Measurements from ENCODE around the gene SETBP1. TPM values are rescaled to one million over a fixed set of nuclear protein-coding genes. Genes with fewer than 3 reads are reported as not detected.

The SETBP1 gene
- total and polyA plus RNA-seq, 2 of the 13 experiments (the other 11 are each of a cell fraction or from before 2014, with no cell fraction given), result 0.18 to 0.65 TPM

GRCh38 chr18:44977856-44978255, 297.2 kb downstream of the SETBP1 start:
- ATAC-seq (no peak), DNase-seq (ENCODE audit: low spot score) (no peak), FAIRE-seq (no peak)
- BruUV-seq (replicated peaks), result no TSS peak
- TF ChIP-seq ZNF740 (CRISPR knock-in tag; IDR thresholded peaks at IDR 0.05) (no peak), ZNF710 (CRISPR knock-in tag; IDR thresholded peaks at IDR 0.05; ENCODE audit: borderline replicate concordance) (no peak), RELA (CRISPR knock-in tag; IDR thresholded peaks at IDR 0.05) (no peak), ZSCAN20 (CRISPR knock-in tag; IDR thresholded peaks at IDR 0.05; ENCODE audit: borderline replicate concordance) (no peak), HIC2 (CRISPR knock-in tag; IDR thresholded peaks at IDR 0.05; ENCODE audit: low read depth) (no peak), ARNT2 (CRISPR knock-in tag; IDR thresholded peaks at IDR 0.05; ENCODE audit: low read depth) (no peak), ZNF510 (CRISPR knock-in tag; IDR thresholded peaks at IDR 0.05; ENCODE audit: low read depth) (no peak), SRY (CRISPR knock-in tag; IDR thresholded peaks at IDR 0.05) (no peak), ZNF382 (CRISPR knock-in tag; IDR thresholded peaks at IDR 0.05; ENCODE audit: borderline replicate concordance) (no peak), IKZF4 (CRISPR knock-in tag; IDR thresholded peaks at IDR 0.05; ENCODE audit: borderline replicate concordance, low read depth, not compliant biosample characterization) (no peak), HBP1 (CRISPR knock-in tag; IDR thresholded peaks at IDR 0.05; ENCODE audit: low read depth) (no peak), MEIS1 (CRISPR knock-in tag; IDR thresholded peaks at IDR 0.05; ENCODE audit: borderline replicate concordance) (no peak)
- no peak overlapping the region for H3K9ac ChIP-seq (ENCODE audit: insufficient read depth, low read depth, low read length)
- intact Hi-C loops (cut with micrococcal nuclease; ENCODE audit: unreplicated experiment), result no loop called here
- H3K27me3 ChIP-seq (ENCODE audit: control insufficient read depth in 1 of 2, insufficient read depth in 2 of 2, low read length in 2 of 2), result no peaks in the 10 kb centered on the region; a peak in 1 of 5 replicates
- no peak overlapping the region for H2AFZ ChIP-seq (ENCODE audit: low read length)
- H3K4me2 ChIP-seq (ENCODE audit: low read depth, low read length), result no peak overlapping the region
- no peaks in the 10 kb centered on the region for H3K9me3 ChIP-seq (ENCODE audit: low read length)
- ChIA-PET CTCF (ENCODE audit: low intra/inter-chr PET ratio, low total read pairs) (no interaction called here), POLR2A (no interaction called here)
- H3K4me1 ChIP-seq (ENCODE audit: insufficient read depth, low read length), result no peaks in the 10 kb centered on the region
- WGBS (ENCODE audit: low lambda C conversion rate), result 50% methylated on average over 4 of the region's 4 CpGs
- in situ Hi-C loops (cut with HindIII; ENCODE audit: extremely low pct_ligation_motif_present, low pct_unique_long_range_greater_than_20kb), result no loop called here
- H3K79me2 ChIP-seq (ENCODE audit: insufficient read depth, low read length), result no peaks in the 10 kb centered on the region
- no peak overlapping the region for H3K4me3 ChIP-seq (replicated peaks in 1 of 3; ENCODE audit: insufficient read depth in 1 of 3, low read depth in 2 of 3, low read length in 3 of 3)
- H4K20me1 ChIP-seq (ENCODE audit: insufficient read depth, low read length), result no peaks in the 10 kb centered on the region
- H3K36me3 ChIP-seq (replicated peaks in 1 of 2; ENCODE audit: control insufficient read depth in 1 of 2, insufficient read depth in 2 of 2, low read length in 2 of 2), result no peaks in the 10 kb centered on the region
- H3K27ac ChIP-seq (ENCODE audit: extremely low read length, insufficient read depth, low read length), result no peak overlapping the region
